ENCODE results near the gene CD2.

DNA sequence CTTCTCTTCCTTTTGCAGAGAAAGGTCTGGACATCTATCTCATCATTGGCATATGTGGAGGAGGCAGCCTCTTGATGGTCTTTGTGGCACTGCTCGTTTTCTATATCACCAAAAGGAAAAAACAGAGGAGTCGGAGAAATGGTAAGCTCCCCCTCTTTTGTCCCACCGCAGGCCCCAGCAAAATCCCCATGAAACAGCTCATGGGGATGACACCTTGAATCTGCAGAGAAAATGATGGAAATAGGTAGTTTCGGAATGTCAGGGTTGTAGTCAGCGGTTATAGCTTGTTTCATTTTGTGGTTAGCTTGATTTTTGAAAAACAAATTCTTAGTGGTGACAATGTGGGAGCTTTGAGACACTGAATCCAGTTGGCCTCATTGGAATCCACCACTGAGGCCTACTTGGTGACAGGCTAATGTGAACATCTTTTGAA, 10.3 kb downstream of the CD2 start:
- TF ChIP-seq POLR2A (IDR thresholded peaks at IDR 0.05) = no peak
- TF ChIP-seq, protein P1, sequence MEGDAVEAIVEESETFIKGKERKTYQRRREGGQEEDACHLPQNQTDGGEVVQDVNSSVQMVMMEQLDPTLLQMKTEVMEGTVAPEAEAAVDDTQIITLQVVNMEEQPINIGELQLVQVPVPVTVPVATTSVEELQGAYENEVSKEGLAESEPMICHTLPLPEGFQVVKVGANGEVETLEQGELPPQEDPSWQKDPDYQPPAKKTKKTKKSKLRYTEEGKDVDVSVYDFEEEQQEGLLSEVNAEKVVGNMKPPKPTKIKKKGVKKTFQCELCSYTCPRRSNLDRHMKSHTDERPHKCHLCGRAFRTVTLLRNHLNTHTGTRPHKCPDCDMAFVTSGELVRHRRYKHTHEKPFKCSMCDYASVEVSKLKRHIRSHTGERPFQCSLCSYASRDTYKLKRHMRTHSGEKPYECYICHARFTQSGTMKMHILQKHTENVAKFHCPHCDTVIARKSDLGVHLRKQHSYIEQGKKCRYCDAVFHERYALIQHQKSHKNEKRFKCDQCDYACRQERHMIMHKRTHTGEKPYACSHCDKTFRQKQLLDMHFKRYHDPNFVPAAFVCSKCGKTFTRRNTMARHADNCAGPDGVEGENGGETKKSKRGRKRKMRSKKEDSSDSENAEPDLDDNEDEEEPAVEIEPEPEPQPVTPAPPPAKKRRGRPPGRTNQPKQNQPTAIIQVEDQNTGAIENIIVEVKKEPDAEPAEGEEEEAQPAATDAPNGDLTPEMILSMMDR (IDR thresholded peaks at IDR 0.05) = no peak
